Erythroblast (primary cell): ENCODE data around the gene LDLRAD4.

Experiments used
- GATA1 ChIP-seq: IDR thresholded peaks from 2 replicates; pipeline ENCODE4 v1.6.1; 2011; ENCODE audit warnings: low read depth, mild to moderate bottlenecking, control low read depth, low read length, moderate library complexity
- POLR2A ChIP-seq: IDR thresholded peaks from 2 replicates; pipeline ENCODE4 v1.6.1; 2011; ENCODE audit warnings: mild to moderate bottlenecking, low read length

DNA sequence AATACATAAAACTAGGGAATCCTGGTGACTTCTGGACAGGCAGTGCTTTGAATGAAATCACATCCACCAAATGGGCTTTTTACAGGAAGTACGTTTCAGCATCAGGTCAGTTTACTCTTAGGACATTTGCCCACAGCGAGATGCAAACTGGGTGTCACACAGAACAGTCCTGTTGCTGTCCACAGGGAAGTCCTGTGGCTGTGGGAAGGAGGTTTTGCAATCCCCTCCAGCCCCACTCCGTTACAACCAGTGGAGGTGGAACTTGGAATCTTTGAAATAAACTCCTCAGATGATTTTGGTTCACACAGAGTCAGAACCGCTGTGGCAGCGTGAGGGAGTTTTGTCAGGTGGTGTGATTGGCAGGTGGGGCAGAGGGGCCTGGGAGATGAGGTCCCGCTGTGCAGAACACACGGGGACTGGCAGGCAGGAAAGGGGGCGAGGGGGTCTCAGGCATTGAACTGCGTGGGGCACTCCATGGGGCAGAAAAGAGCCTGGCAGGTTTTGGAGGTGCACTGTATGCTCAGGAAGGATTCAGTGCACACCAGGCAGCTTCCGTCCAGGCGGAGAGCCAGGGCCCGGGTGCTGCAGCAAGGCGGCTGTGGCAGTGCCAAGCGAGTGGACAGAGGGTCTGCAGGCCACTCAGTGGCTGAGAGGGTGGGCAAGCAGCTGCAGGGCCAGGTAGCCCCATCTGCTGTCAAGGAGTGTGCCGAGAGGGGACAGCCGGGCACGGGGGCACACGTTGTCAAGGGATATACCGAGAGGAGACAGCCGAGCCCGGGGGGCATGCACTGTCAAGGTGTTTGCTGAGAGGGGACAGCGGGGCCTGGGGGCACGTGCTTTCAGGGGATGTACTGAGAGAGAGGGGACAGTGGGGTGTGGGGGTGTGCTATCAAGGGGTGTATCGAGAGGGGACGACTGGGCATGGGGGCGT is 148.7 kb downstream of the LDLRAD4 start:
- no peak for TF ChIP-seq POLR2A
- no peak for TF ChIP-seq GATA1
